ENCODE results near the gene SOD2.
"Not testable (repeated sequence)": the region's sequence is repeated elsewhere in the genome, so short reads cannot be mapped to it uniquely, and the experiment has no call there.

The SOD2 gene

GRCh38 chr6:159680104-159680503, 12.9 kb downstream of the SOD2 start:
- no peak overlapping the region for H3K4me3 ChIP-seq (ENCODE audit: low read depth, low read length)
- DNase-seq (ENCODE audit: low read depth, low spot score) = no peak
- CTCF ChIA-PET = interaction anchor here (0.7 to 2.7 kb wide), 3 partner anchors 8 to 25 kb away, joined by 3 to 10 read pairs (median 3); no protein-coding TSS in a partner anchor
- TF ChIP-seq CTCF (IDR thresholded peaks at IDR 0.05; ENCODE audit: insufficient read depth, low read length, missing control alignments) = no peak
- POLR2A ChIA-PET = no interaction called here

- TF ChIP-seq CTCF (IDR thresholded peaks at IDR 0.05; ENCODE audit: insufficient read depth, low read length, missing control alignments) = no peak
- ChIA-PET CTCF (interaction anchor here (0.7 to 2.7 kb wide), 3 partner anchors 9 to 25 kb away, joined by 3 to 10 read pairs (median 3); no protein-coding TSS in a partner anchor), POLR2A (no interaction called here)
- no peak overlapping the region for H3K4me3 ChIP-seq (ENCODE audit: low read depth, low read length)
- DNase-seq (ENCODE audit: low read depth, low spot score) = no peak
These were observed 13.7 kb downstream of the SOD2 start for GRCh38 chr6:159679091-159680077.

GRCh38 chr6:159678574-159678973, 14.5 kb downstream of the SOD2 start:
- POLR2A ChIA-PET = no interaction called here
- CTCF ChIA-PET = interaction anchor here (1.7 to 2.7 kb wide), 2 partner anchors 24 to 504 kb away, joined by 5 to 10 read pairs; no protein-coding TSS in a partner anchor
- DNase-seq (ENCODE audit: low read depth, low spot score) = no peak
- TF ChIP-seq CTCF (IDR thresholded peaks at IDR 0.05; ENCODE audit: insufficient read depth, low read length, missing control alignments) = no peak
- no peak overlapping the region for H3K4me3 ChIP-seq (ENCODE audit: low read depth, low read length)

- ChIA-PET CTCF (interaction anchor here (0.8 to 2.7 kb wide), 4 partner anchors 14 to 504 kb away, joined by 3 to 10 read pairs (median 6); no protein-coding TSS in a partner anchor), POLR2A (no interaction called here)
- H3K4me3 ChIP-seq (ENCODE audit: low read depth, low read length) = no peak overlapping the region
- DNase-seq (ENCODE audit: low read depth, low spot score) = no peak
- TF ChIP-seq CTCF (IDR thresholded peaks at IDR 0.05; ENCODE audit: insufficient read depth, low read length, missing control alignments) = no peak
These were observed 15.4 kb downstream of the SOD2 start for GRCh38 chr6:159677506-159678165.

- ChIA-PET CTCF (interaction anchor here (1.3 to 1.7 kb wide), 2 partner anchors 15 to 503 kb away, joined by 5 to 6 read pairs; no protein-coding TSS in a partner anchor), POLR2A (no interaction called here)
- no peak for TF ChIP-seq CTCF (IDR thresholded peaks at IDR 0.05; ENCODE audit: insufficient read depth, low read length, missing control alignments)
- no peak overlapping the region for H3K4me3 ChIP-seq (ENCODE audit: low read depth, low read length)
- no peak for DNase-seq (ENCODE audit: low read depth, low spot score)
These were observed 16.0 kb downstream of the SOD2 start for GRCh38 chr6:159676890-159677505.

GRCh38 chr6:159676236-159676635, 16.8 kb downstream of the SOD2 start:
- CTCF ChIA-PET; POLR2A ChIA-PET; DNase-seq (ENCODE audit: low read depth, low spot score); H3K4me3 ChIP-seq (ENCODE audit: low read depth, low read length): not testable (repeated sequence)
